ENCODE results near the gene FABP6. TPM values are rescaled to one million over a fixed set of nuclear protein-coding genes. Genes with fewer than 3 reads are reported as not detected.

The FABP6 gene
- total RNA-seq, 1 experiment from 2014 or later: 5.2 TPM

GRCh38 chr5:160284291-160284873 lies 55.1 kb downstream of the FABP6 start:
- Histone ChIP-seq H3K9me3 (ENCODE audit: control insufficient read depth, low read depth, low read length) (no peaks in the 10 kb centered on the region), H2AFZ (ENCODE audit: low read length) (no peak overlapping the region), H3K56ac (ENCODE audit: insufficient read length, low read depth, low read length) (no peak overlapping the region), H4K91ac (ENCODE audit: insufficient read length, low read depth, low read length) (no peak overlapping the region), H2BK120ac (ENCODE audit: low read depth, low read length, poor library complexity, severe bottlenecking) (no peak overlapping the region), H4K5ac (ENCODE audit: insufficient read length, low read depth, low read length) (no peak overlapping the region), H4K20me1 (ENCODE audit: control insufficient read depth, insufficient read depth, insufficient read length) (no peaks in the 10 kb centered on the region), H3K79me2 (ENCODE audit: insufficient read depth, low read length) (peaks cover 3% of the 10 kb centered on the region; the same call in 1 of the 2 replicates), H3K14ac (ENCODE audit: insufficient read depth, low read length) (no peak overlapping the region), H3K4me2 (ENCODE audit: insufficient read depth, insufficient read length, low read length) (no peak overlapping the region), H2BK15ac (ENCODE audit: low read depth, low read length) (no peak overlapping the region), H3K79me1 (ENCODE audit: insufficient read depth, low read depth, low read length, poor library complexity, severe bottlenecking) (no peaks in the 10 kb centered on the region), H2AK5ac (ENCODE audit: insufficient read length, low read length) (no peak overlapping the region), H2BK20ac (ENCODE audit: low read depth, low read length, poor library complexity, severe bottlenecking) (no peak overlapping the region), H2BK12ac (ENCODE audit: insufficient read length, low read depth, low read length) (no peak overlapping the region), H3K27ac (ENCODE audit: insufficient read length, low read depth, low read length) (no peak overlapping the region), H3K4ac (ENCODE audit: low read depth, low read length) (no peak overlapping the region), H3K27me3 (ENCODE audit: insufficient read depth, low read length) (no peaks in the 10 kb centered on the region), H3K23me2 (ENCODE audit: insufficient read length, low read depth, low read length, poor library complexity, severe bottlenecking) (no peaks in the 10 kb centered on the region), H3K4me1 (ENCODE audit: insufficient read depth, low read length) (no peaks in the 10 kb centered on the region; the same call in 1 of the 2 replicates), H3K23ac (ENCODE audit: insufficient read length, low read depth, low read length) (no peak overlapping the region), H3K9ac (ENCODE audit: extremely low read depth, insufficient read length, low read length) (no peak overlapping the region), H2BK5ac (ENCODE audit: insufficient read length, low read length) (no peak overlapping the region), H4K8ac (replicated peaks; ENCODE audit: insufficient read length, low read depth, low read length) (no peak overlapping the region), H3T11ph (ENCODE audit: low read length) (no peak overlapping the region), H3K18ac (ENCODE audit: insufficient read length, low read depth, low read length) (no peak overlapping the region)
- Mint-ChIP-seq H3K4me3 (no peak overlapping the region), H3K9me3 (no peaks in the 10 kb centered on the region), H3K36me3 (ENCODE audit: insufficient read depth in 1 of 3, low read depth in 3 of 3) (peaks cover 20 to 26% (median 25%) of the 10 kb centered on the region in 3 experiments; a peak in 6 of 7 replicates), H3K27ac (no peak overlapping the region), H3K4me1 (peaks cover 54 to 62% of the 10 kb centered on the region in 2 experiments), H3K27me3 (ENCODE audit: low read depth) (no peaks in the 10 kb centered on the region)
- no peak for DNase-seq
- no CpG with 5 or more reads among the region's 4 CpGs for WGBS (ENCODE audit: extremely low coverage, insufficient read length, low lambda C conversion rate)
- TF ChIP-seq CTCF (conservative IDR thresholded peaks at IDR 0.05): no peak

Measured in H9 (cell line).